Vagina (tissue), 2 donors: Measurements from ENCODE around the gene TATDN3. TPM values are rescaled to one million over a fixed set of nuclear protein-coding genes. Genes with fewer than 3 reads are reported as not detected.

Source experiments
- DNase-seq, 2 donors: peaks; one replicate each; pipeline ENCODE4 v3.0.0-alpha.2; 2017; ENCODE audit errors: extremely low spot score in 2 of 2
- H3K27ac ChIP-seq: fragments of 200-600 bp; sonication (generic); one replicate; pipeline ENCODE4 v1.5.1; 2019
- H3K27me3 ChIP-seq: fragments of 200-600 bp; sonication (generic); one replicate; pipeline ENCODE4 v1.5.1; 2019
- H3K36me3 ChIP-seq, 2 donors: fragments of 200-600 bp; sonication (generic); one replicate each; pipeline ENCODE4 v1.5.1; 2017 to 2019
- H3K4me1 ChIP-seq: fragments of 200-600 bp; sonication (generic); one replicate; pipeline ENCODE4 v1.5.1; 2019
- H3K4me3 ChIP-seq, 2 donors: fragments of 200-600 bp; sonication (generic); 1 replicate in 1 of 2; 2 replicates in 1 of 2; pipeline ENCODE4 v1.5.1; 2016 to 2019
- H3K9me3 ChIP-seq: fragments of 200-600 bp; sonication (generic); one replicate; pipeline ENCODE4 v1.5.1; 2019
- CTCF ChIP-seq, 3 experiments: fragments of 450-650 bp in 2 of 3; fragments of 200-600 bp in 1 of 3; sonication (generic) in 1 of 3; IDR thresholded peaks; one replicate each; pipeline ENCODE4 v1.5.1; 2017 to 2019; ENCODE audit warnings: antibody characterized with exemption in 3 of 3, mild to moderate bottlenecking in 2 of 3, moderate library complexity in 2 of 3
- POLR2A ChIP-seq, 2 donors: fragments of 450-650 bp; IDR thresholded peaks; one replicate each; pipeline ENCODE4 v1.6.1; 2017; ENCODE audit warnings: antibody characterized with exemption in 2 of 2, mild to moderate bottlenecking in 2 of 2, moderate library complexity in 2 of 2
- POLR2AphosphoS5 ChIP-seq, 2 donors: sonication (generic); formaldehyde crosslinking; IDR thresholded peaks; one replicate each; pipeline ENCODE4 v1.9.0; 2017; ENCODE audit warnings: antibody characterized with exemption in 2 of 2, mild to moderate bottlenecking in 2 of 2, low read depth in 1 of 2; ENCODE audit not compliant: insufficient read depth in 1 of 2
- intact Hi-C: fragments of 100-400 bp; cut with DNase I; formaldehyde crosslinking; loops from one replicate; pipeline ENCODE4 v1.15.1; 2023
- total RNA-seq: library from RNA; depleted of rRNA; stranded (reverse); fragments of >200 nt; gene quantifications from one replicate; pipeline ENCODE4 v1.2.3, GENCODE V29; 2016

Gene TATDN3
- 6.9 TPM for total RNA-seq

GRCh38 chr1:212791676-212792395 lies at the start of gene TATDN3, which contains the start of gene NSL1:
TSS of gene TATDN3 (plus strand) at chr1:212791894. CDS start at chr1:212791922, 28 bp downstream.
TSS of gene NSL1 (minus strand) at chr1:212791777. CDS start at chr1:212791763, 14 bp downstream.
- Histone ChIP-seq H3K27ac (peak within 1 kb of the TSS; percentile 97), H3K27me3 (no peaks in the 10 kb centered on the region), H3K4me3 (peak within 1 kb of the TSS; percentile 88 to 98), H3K4me1 (peaks cover 35% of the 10 kb centered on the region), H3K9me3 (no peaks in the 10 kb centered on the region), H3K36me3 (peaks cover 0 to under 1% of the 10 kb centered on the region in 2 donors)
- DNase-seq: peak; percentile 90 to 96
- intact Hi-C loops: no loop called here
- TF ChIP-seq CTCF (IDR thresholded peaks at IDR 0.05) (no peak), POLR2AphosphoS5 (IDR thresholded peaks at IDR 0.05; ENCODE audit: insufficient read depth in 1 of 2, low read depth in 1 of 2) (peak; percentile 90 to 92), POLR2A (IDR thresholded peaks at IDR 0.05) (no peak)

- intact Hi-C loops: no loop called here
- no peaks in the 10 kb centered on the region for H3K4me1 ChIP-seq
- no peaks in the 10 kb centered on the region for H3K36me3 ChIP-seq
- no peak overlapping the region for H3K27ac ChIP-seq
- H3K27me3 ChIP-seq: no peaks in the 10 kb centered on the region
- no peaks in the 10 kb centered on the region for H3K9me3 ChIP-seq
- DNase-seq: no peak
- H3K4me3 ChIP-seq: no peak overlapping the region
- no peak for TF ChIP-seq POLR2A (IDR thresholded peaks at IDR 0.05)
- TF ChIP-seq POLR2AphosphoS5 (IDR thresholded peaks at IDR 0.05; ENCODE audit: insufficient read depth in 1 of 2, low read depth in 1 of 2): no peak
- no peak for TF ChIP-seq CTCF (IDR thresholded peaks at IDR 0.05)
Measured at GRCh38 chr1:212743901-212744475, 47.7 kb upstream of the TATDN3 start.

GRCh38 chr1:212745303-212745702 lies 46.4 kb upstream of the TATDN3 start:
- Histone ChIP-seq H3K27me3 (no peaks in the 10 kb centered on the region), H3K27ac (no peak overlapping the region), H3K4me3 (no peak overlapping the region), H3K4me1 (no peaks in the 10 kb centered on the region), H3K36me3 (no peaks in the 10 kb centered on the region), H3K9me3 (no peaks in the 10 kb centered on the region)
- DNase-seq: no peak
- no peak for TF ChIP-seq POLR2A (IDR thresholded peaks at IDR 0.05)
- no peak for TF ChIP-seq POLR2AphosphoS5 (IDR thresholded peaks at IDR 0.05; ENCODE audit: insufficient read depth in 1 of 2, low read depth in 1 of 2)
- TF ChIP-seq CTCF (IDR thresholded peaks at IDR 0.05): no peak
- intact Hi-C loops: no loop called here

GRCh38 chr1:212746546-212746945 lies 45.1 kb upstream of the TATDN3 start:
- intact Hi-C loops: no loop called here

More at GRCh38 chr1:212746546-212746945, 45.1 kb upstream of the TATDN3 start:
- H3K4me1 ChIP-seq: no peaks in the 10 kb centered on the region
- no peak for DNase-seq
- H3K36me3 ChIP-seq: no peaks in the 10 kb centered on the region
- no peak overlapping the region for H3K4me3 ChIP-seq
- no peaks in the 10 kb centered on the region for H3K9me3 ChIP-seq
- no peak overlapping the region for H3K27ac ChIP-seq
- no peaks in the 10 kb centered on the region for H3K27me3 ChIP-seq
- TF ChIP-seq CTCF (IDR thresholded peaks at IDR 0.05) (no peak), POLR2AphosphoS5 (IDR thresholded peaks at IDR 0.05; ENCODE audit: insufficient read depth in 1 of 2, low read depth in 1 of 2) (no peak), POLR2A (IDR thresholded peaks at IDR 0.05) (no peak)
